ENCODE results near the gene EVA1C. TPM values are rescaled to one million over a fixed set of nuclear protein-coding genes. Genes with fewer than 3 reads are reported as not detected.

Gene EVA1C
- total and polyA plus RNA-seq, 2 donors (not counting 3 experiments of a cell fraction or from before 2014, with no cell fraction given), result 22.8 to 38.6 TPM

- dilution Hi-C loops (cut with MboI; ENCODE audit: extremely low pct_ligation_motif_present, low sequenced_read_pairs), result no loop called here
- H3K9ac ChIP-seq (replicated peaks; ENCODE audit: extremely low read depth, insufficient read depth, low read length), result no peak overlapping the region
- CTCF ChIA-PET, result interaction anchor here (0.5 to 1.1 kb wide), 3 partner anchors 36 to 361 kb away, joined by 3 read pairs; no protein-coding TSS in a partner anchor
- no peak overlapping the region for H3K4me2 ChIP-seq (ENCODE audit: insufficient read depth, low read length)
- no peak overlapping the region for H3K4me3 ChIP-seq (replicated peaks in 1 of 3; ENCODE audit: insufficient read depth in 1 of 3, low read depth in 1 of 3, low read length in 3 of 3)
- BruUV-seq (replicated peaks), result no TSS peak
- FAIRE-seq, result no peak
- H3K9me1 ChIP-seq (replicated peaks; ENCODE audit: control insufficient read depth, extremely low read depth, insufficient read depth, low read length), result no peaks in the 10 kb centered on the region
- no peak overlapping the region for H3K27ac ChIP-seq (ENCODE audit: insufficient read depth, low read depth, low read length)
- POLR2A ChIA-PET, result no interaction called here
- H3K9me3 ChIP-seq (replicated peaks; ENCODE audit: control insufficient read depth, insufficient read depth, low read length), result no peaks in the 10 kb centered on the region
- peaks cover 3% of the 10 kb centered on the region for H3K79me2 ChIP-seq (ENCODE audit: control insufficient read depth, insufficient read depth, low read length)
- no peak for TF ChIP-seq CTCF (IDR thresholded peaks at IDR 0.05; ENCODE audit: extremely low read depth in 1 of 2, insufficient read depth in 1 of 2, low read depth in 1 of 2, low read length in 2 of 2)
- TF ChIP-seq GATA2 (IDR thresholded peaks at IDR 0.05; ENCODE audit: insufficient read depth, insufficient read length, low read depth, low read length), result no peak
- TF ChIP-seq MAX (IDR thresholded peaks at IDR 0.05; ENCODE audit: insufficient read depth, insufficient read length), result no peak
- TF ChIP-seq POLR2AphosphoS5 (IDR thresholded peaks at IDR 0.05; ENCODE audit: insufficient read depth, low read depth, low read length), result no peak
- TF ChIP-seq JUN (IDR thresholded peaks at IDR 0.05; ENCODE audit: borderline replicate concordance, insufficient read depth, insufficient read length, low read depth), result no peak
- no peak for TF ChIP-seq POLR2A (IDR thresholded peaks at IDR 0.05; ENCODE audit: low read depth, low read length)
- intact Hi-C loops (cut with micrococcal nuclease), result no loop called here
- no peak overlapping the region for H2AFZ ChIP-seq (ENCODE audit: low read depth, low read length)
- peaks cover 18% of the 10 kb centered on the region for H3K4me1 ChIP-seq (ENCODE audit: control insufficient read depth, extremely low read depth, insufficient read depth, low read length)
- no peak for DNase-seq (ENCODE audit: low read depth, low spot score)
- H3K36me3 ChIP-seq (ENCODE audit: control insufficient read depth in 2 of 2, extremely low read depth in 1 of 2, insufficient read depth in 2 of 2, low read length in 2 of 2), result peaks cover 10 to 27% of the 10 kb centered on the region in 2 experiments
- no peaks in the 10 kb centered on the region for H4K20me1 ChIP-seq (replicated peaks; ENCODE audit: control insufficient read depth, extremely low read depth, insufficient read depth, low read length)
- H3K27me3 ChIP-seq (ENCODE audit: control insufficient read depth in 2 of 2, insufficient read depth in 2 of 2, low read length in 2 of 2), result no peaks in the 10 kb centered on the region
Measured at GRCh38 chr21:32367158-32367557, 45.3 kb upstream of the EVA1C start.

Measured in endothelial cell of umbilical vein (primary cell).